ENCODE measurements around the gene MAST4.

DNA sequence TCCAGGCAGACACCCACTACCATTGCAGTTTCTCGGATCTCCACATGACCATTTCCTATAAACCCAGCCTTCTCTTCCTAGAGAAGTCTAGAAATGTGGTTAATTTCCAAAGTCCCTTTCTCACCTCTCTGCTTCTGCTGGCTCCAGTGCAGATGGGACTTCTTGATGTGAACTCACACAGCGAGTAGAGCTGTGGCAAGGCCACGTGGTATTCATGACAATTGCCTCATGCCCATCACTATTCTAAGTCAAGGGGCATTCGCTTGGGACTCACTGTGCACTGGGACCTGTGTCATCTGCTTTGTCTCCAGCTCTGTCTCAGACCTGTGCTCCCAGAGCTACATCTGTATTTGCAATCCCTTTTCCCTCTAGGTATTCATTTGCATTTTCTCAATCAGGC lies 594.2 kb downstream of the MAST4 start:
- TF ChIP-seq, protein P1, sequence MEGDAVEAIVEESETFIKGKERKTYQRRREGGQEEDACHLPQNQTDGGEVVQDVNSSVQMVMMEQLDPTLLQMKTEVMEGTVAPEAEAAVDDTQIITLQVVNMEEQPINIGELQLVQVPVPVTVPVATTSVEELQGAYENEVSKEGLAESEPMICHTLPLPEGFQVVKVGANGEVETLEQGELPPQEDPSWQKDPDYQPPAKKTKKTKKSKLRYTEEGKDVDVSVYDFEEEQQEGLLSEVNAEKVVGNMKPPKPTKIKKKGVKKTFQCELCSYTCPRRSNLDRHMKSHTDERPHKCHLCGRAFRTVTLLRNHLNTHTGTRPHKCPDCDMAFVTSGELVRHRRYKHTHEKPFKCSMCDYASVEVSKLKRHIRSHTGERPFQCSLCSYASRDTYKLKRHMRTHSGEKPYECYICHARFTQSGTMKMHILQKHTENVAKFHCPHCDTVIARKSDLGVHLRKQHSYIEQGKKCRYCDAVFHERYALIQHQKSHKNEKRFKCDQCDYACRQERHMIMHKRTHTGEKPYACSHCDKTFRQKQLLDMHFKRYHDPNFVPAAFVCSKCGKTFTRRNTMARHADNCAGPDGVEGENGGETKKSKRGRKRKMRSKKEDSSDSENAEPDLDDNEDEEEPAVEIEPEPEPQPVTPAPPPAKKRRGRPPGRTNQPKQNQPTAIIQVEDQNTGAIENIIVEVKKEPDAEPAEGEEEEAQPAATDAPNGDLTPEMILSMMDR (conservative IDR thresholded peaks at IDR 0.05 in 1 of 2, IDR thresholded peaks at IDR 0.05 in 1 of 2; ENCODE audit: low read depth in 1 of 2, low read length in 2 of 2): no peak
- no peak for TF ChIP-seq EZH2 (IDR thresholded peaks at IDR 0.05; ENCODE audit: low read length, missing control alignments)

Data from fibroblast of lung (primary cell).